ENCODE measurements around the gene DCAF10.

DCAF10 gene

DNA sequence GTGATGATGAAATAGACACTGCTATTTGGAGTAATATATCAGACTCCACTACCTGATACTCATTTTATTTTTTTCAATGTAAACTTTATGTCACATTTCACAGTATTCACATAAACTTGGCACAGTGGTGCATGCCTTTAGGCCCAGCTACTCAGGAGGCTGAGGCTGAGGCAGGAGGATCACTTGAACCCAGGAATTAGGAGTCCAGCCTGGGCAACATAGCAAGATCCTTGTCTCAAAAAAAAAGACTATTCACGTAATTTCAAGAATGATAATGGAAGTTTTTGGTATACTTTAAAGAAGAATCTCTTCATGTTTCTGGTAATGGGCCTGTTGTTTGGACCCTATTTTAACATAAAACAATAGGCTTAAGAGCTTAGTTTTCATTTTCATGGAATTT is 56.0 kb downstream of the DCAF10 start:
- ATAC-seq = no peak
- TF ChIP-seq, protein P1, sequence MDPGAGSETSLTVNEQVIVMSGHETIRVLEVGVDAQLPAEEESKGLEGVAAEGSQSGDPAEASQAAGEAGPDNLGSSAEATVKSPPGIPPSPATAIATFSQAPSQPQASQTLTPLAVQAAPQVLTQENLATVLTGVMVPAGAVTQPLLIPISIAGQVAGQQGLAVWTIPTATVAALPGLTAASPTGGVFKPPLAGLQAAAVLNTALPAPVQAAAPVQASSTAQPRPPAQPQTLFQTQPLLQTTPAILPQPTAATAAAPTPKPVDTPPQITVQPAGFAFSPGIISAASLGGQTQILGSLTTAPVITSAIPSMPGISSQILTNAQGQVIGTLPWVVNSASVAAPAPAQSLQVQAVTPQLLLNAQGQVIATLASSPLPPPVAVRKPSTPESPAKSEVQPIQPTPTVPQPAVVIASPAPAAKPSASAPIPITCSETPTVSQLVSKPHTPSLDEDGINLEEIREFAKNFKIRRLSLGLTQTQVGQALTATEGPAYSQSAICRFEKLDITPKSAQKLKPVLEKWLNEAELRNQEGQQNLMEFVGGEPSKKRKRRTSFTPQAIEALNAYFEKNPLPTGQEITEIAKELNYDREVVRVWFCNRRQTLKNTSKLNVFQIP (CRISPR knock-in tag; IDR thresholded peaks at IDR 0.05; ENCODE audit: borderline replicate concordance, low read depth) = no peak
- TF ChIP-seq ZNF8 (CRISPR knock-in tag; IDR thresholded peaks at IDR 0.05) (no peak), RARB (CRISPR knock-in tag; IDR thresholded peaks at IDR 0.05) (no peak), ARNTL (CRISPR knock-in tag; IDR thresholded peaks at IDR 0.05; ENCODE audit: borderline replicate concordance, low read depth) (no peak), SNAI2 (CRISPR knock-in tag; IDR thresholded peaks at IDR 0.05) (no peak), ISL1 (CRISPR knock-in tag; IDR thresholded peaks at IDR 0.05) (no peak), ZNF70 (CRISPR knock-in tag; IDR thresholded peaks at IDR 0.05) (no peak), CSDC2 (CRISPR knock-in tag; IDR thresholded peaks at IDR 0.05) (no peak), GLIS3 (CRISPR knock-in tag; IDR thresholded peaks at IDR 0.05) (no peak), ZFP3 (CRISPR knock-in tag; IDR thresholded peaks at IDR 0.05) (no peak), ESRRG (CRISPR knock-in tag; IDR thresholded peaks at IDR 0.05) (no peak), TCF4 (CRISPR knock-in tag; IDR thresholded peaks at IDR 0.05; ENCODE audit: borderline replicate concordance) (no peak), ZC3H10 (CRISPR knock-in tag; IDR thresholded peaks at IDR 0.05) (no peak)
- TF ChIP-seq, protein P2, sequence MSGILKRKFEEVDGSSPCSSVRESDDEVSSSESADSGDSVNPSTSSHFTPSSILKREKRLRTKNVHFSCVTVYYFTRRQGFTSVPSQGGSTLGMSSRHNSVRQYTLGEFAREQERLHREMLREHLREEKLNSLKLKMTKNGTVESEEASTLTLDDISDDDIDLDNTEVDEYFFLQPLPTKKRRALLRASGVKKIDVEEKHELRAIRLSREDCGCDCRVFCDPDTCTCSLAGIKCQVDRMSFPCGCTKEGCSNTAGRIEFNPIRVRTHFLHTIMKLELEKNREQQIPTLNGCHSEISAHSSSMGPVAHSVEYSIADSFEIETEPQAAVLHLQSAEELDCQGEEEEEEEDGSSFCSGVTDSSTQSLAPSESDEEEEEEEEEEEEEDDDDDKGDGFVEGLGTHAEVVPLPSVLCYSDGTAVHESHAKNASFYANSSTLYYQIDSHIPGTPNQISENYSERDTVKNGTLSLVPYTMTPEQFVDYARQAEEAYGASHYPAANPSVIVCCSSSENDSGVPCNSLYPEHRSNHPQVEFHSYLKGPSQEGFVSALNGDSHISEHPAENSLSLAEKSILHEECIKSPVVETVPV (CRISPR knock-in tag; IDR thresholded peaks at IDR 0.05) = no peak
- TF ChIP-seq, protein P3, sequence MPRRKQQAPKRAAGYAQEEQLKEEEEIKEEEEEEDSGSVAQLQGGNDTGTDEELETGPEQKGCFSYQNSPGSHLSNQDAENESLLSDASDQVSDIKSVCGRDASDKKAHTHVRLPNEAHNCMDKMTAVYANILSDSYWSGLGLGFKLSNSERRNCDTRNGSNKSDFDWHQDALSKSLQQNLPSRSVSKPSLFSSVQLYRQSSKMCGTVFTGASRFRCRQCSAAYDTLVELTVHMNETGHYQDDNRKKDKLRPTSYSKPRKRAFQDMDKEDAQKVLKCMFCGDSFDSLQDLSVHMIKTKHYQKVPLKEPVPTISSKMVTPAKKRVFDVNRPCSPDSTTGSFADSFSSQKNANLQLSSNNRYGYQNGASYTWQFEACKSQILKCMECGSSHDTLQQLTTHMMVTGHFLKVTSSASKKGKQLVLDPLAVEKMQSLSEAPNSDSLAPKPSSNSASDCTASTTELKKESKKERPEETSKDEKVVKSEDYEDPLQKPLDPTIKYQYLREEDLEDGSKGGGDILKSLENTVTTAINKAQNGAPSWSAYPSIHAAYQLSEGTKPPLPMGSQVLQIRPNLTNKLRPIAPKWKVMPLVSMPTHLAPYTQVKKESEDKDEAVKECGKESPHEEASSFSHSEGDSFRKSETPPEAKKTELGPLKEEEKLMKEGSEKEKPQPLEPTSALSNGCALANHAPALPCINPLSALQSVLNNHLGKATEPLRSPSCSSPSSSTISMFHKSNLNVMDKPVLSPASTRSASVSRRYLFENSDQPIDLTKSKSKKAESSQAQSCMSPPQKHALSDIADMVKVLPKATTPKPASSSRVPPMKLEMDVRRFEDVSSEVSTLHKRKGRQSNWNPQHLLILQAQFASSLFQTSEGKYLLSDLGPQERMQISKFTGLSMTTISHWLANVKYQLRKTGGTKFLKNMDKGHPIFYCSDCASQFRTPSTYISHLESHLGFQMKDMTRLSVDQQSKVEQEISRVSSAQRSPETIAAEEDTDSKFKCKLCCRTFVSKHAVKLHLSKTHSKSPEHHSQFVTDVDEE (CRISPR knock-in tag; IDR thresholded peaks at IDR 0.05) = no peak

DNA sequence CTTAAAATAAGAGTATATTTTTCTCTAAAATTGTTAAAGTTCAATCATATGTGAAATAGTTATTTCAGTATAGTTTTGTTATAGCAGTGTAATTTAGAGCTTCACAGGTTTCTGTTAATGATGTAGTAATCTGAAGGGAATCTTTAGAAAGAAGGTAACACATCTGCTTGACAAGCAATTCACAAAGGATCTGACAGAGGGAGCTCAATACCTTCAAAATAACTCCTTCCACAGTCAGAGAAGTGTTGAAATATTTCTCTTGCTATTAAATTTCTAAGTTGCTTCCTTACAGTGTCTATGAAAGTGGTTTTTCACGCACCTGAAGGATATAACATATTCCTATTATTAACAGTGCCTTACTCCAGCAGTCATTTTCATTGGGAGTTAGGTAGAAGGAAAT is 58.4 kb downstream of the DCAF10 start:
- 0 out of 3 replicates have a peak, but pooled peaks have one; percentile 20 for ATAC-seq
- TF ChIP-seq ESRRG (CRISPR knock-in tag; IDR thresholded peaks at IDR 0.05) (no peak), CSDC2 (CRISPR knock-in tag; IDR thresholded peaks at IDR 0.05) (no peak), ZFP30 (CRISPR knock-in tag; IDR thresholded peaks at IDR 0.05) (no peak), ZC3H10 (CRISPR knock-in tag; IDR thresholded peaks at IDR 0.05) (no peak), ZNF70 (CRISPR knock-in tag; IDR thresholded peaks at IDR 0.05) (no peak), RARB (CRISPR knock-in tag; IDR thresholded peaks at IDR 0.05) (no peak)
- TF ChIP-seq, protein P1 (CRISPR knock-in tag; IDR thresholded peaks at IDR 0.05; ENCODE audit: borderline replicate concordance, low read depth) = no peak
- TF ChIP-seq, protein P3 (CRISPR knock-in tag; IDR thresholded peaks at IDR 0.05) = no peak
- TF ChIP-seq, protein P4, sequence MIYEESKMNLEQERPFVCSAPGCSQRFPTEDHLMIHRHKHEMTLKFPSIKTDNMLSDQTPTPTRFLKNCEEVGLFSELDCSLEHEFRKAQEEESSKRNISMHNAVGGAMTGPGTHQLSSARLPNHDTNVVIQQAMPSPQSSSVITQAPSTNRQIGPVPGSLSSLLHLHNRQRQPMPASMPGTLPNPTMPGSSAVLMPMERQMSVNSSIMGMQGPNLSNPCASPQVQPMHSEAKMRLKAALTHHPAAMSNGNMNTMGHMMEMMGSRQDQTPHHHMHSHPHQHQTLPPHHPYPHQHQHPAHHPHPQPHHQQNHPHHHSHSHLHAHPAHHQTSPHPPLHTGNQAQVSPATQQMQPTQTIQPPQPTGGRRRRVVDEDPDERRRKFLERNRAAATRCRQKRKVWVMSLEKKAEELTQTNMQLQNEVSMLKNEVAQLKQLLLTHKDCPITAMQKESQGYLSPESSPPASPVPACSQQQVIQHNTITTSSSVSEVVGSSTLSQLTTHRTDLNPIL (CRISPR knock-in tag; IDR thresholded peaks at IDR 0.05; ENCODE audit: low read depth) = no peak

DNA sequence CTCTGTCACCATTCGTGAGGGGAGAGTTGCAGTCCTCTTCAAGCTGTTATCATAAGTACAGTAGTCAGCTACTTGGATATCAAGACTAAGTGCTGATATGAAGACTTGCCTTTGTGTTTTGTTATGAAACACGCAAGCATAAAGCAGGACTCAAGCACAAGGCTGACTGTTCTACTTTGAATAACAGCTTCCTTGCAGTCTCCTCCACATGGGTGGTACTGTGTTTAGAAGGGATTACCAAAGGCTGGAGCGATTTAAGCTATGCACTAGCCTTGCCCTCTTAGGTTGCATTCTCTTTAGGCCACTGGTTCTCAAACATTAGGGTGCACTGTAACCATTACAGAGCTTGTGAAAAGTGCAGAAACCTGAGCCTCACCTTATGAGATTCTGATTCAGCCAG is 61.9 kb downstream of the DCAF10 start:
- TF ChIP-seq ZFP30 (CRISPR knock-in tag; IDR thresholded peaks at IDR 0.05) (no peak), ZFP3 (CRISPR knock-in tag; IDR thresholded peaks at IDR 0.05) (no peak)
- TF ChIP-seq, protein P3 (CRISPR knock-in tag; IDR thresholded peaks at IDR 0.05) = no peak
- ATAC-seq = no peak

All from SK-N-SH treated with all-trans-retinoic acid at 6 μM for 48 hours (cell line).